ENCODE results near the gene GPA33. TPM values are rescaled to one million over a fixed set of nuclear protein-coding genes. Genes with fewer than 3 reads are reported as not detected.

GPA33 gene
- total and polyA plus RNA-seq, 9 of the 15 experiments (the other 6 are each of a cell fraction or from before 2014, with no cell fraction given): 0.13 TPM; not detected in 8

DNA sequence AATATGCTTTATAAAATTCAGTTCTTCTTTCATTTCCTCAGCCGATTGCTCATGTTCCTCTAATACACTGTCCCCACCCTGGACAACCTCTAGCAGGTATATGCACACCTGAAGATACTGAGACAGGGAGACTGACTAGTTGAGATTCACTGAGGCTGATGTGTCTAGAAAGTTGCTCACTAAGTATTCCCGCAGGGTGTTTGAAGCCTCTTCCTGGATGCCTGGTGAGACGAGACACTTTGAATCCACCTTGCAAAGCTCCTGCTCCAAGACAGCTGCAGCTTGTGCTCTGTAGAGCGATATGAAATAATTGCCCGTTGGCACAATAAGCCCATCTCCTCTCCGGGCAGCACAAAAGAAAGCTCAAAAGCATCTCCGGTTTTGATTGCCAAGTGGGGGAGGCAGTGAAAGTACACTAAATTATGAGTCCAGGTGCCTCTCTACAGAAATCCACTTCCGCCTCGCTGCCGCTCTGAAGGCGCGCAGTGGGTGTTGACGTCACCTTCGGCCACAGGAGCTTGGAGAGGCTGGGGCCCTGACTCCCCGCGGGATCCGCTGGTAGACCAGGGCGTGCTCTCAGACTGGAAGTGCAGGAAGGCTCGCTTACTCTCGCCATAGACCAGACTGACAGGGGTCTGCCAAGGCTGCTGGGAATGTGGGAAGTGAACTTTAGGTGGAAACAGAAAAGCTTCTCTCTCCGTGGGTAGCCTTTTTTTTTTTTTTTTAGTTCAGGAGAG is 46.3 kb downstream of the GPA33 start (continued):
- TF ChIP-seq, protein P1, sequence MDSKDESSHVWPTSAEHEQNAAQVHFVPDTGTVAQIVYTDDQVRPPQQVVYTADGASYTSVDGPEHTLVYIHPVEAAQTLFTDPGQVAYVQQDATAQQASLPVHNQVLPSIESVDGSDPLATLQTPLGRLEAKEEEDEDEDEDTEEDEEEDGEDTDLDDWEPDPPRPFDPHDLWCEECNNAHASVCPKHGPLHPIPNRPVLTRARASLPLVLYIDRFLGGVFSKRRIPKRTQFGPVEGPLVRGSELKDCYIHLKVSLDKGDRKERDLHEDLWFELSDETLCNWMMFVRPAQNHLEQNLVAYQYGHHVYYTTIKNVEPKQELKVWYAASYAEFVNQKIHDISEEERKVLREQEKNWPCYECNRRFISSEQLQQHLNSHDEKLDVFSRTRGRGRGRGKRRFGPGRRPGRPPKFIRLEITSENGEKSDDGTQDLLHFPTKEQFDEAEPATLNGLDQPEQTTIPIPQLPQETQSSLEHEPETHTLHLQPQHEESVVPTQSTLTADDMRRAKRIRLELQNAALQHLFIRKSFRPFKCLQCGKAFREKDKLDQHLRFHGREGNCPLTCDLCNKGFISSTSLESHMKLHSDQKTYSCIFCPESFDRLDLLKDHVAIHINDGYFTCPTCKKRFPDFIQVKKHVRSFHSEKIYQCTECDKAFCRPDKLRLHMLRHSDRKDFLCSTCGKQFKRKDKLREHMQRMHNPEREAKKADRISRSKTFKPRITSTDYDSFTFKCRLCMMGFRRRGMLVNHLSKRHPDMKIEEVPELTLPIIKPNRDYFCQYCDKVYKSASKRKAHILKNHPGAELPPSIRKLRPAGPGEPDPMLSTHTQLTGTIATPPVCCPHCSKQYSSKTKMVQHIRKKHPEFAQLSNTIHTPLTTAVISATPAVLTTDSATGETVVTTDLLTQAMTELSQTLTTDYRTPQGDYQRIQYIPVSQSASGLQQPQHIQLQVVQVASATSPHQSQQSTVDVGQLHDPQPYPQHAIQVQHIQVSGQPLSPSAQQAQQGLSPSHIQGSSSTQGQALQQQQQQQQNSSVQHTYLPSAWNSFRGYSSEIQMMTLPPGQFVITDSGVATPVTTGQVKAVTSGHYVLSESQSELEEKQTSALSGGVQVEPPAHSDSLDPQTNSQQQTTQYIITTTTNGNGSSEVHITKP (IDR thresholded peaks at IDR 0.05; ENCODE audit: partially characterized antibody): no peak
- no peak for TF ChIP-seq RUNX1 (IDR thresholded peaks at IDR 0.05; ENCODE audit: low read depth)
- TF ChIP-seq, protein P2, sequence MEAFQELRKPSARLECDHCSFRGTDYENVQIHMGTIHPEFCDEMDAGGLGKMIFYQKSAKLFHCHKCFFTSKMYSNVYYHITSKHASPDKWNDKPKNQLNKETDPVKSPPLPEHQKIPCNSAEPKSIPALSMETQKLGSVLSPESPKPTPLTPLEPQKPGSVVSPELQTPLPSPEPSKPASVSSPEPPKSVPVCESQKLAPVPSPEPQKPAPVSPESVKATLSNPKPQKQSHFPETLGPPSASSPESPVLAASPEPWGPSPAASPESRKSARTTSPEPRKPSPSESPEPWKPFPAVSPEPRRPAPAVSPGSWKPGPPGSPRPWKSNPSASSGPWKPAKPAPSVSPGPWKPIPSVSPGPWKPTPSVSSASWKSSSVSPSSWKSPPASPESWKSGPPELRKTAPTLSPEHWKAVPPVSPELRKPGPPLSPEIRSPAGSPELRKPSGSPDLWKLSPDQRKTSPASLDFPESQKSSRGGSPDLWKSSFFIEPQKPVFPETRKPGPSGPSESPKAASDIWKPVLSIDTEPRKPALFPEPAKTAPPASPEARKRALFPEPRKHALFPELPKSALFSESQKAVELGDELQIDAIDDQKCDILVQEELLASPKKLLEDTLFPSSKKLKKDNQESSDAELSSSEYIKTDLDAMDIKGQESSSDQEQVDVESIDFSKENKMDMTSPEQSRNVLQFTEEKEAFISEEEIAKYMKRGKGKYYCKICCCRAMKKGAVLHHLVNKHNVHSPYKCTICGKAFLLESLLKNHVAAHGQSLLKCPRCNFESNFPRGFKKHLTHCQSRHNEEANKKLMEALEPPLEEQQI (IDR thresholded peaks at IDR 0.05): no peak
- TF ChIP-seq, protein P3, sequence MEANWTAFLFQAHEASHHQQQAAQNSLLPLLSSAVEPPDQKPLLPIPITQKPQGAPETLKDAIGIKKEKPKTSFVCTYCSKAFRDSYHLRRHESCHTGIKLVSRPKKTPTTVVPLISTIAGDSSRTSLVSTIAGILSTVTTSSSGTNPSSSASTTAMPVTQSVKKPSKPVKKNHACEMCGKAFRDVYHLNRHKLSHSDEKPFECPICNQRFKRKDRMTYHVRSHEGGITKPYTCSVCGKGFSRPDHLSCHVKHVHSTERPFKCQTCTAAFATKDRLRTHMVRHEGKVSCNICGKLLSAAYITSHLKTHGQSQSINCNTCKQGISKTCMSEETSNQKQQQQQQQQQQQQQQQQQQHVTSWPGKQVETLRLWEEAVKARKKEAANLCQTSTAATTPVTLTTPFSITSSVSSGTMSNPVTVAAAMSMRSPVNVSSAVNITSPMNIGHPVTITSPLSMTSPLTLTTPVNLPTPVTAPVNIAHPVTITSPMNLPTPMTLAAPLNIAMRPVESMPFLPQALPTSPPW (CRISPR knock-in tag; IDR thresholded peaks at IDR 0.05): peak; percentile 47; the same call in 1 of the 2 replicates
- no peak for TF ChIP-seq ZNF354B (CRISPR knock-in tag; IDR thresholded peaks at IDR 0.05)
- TF ChIP-seq, protein P4, sequence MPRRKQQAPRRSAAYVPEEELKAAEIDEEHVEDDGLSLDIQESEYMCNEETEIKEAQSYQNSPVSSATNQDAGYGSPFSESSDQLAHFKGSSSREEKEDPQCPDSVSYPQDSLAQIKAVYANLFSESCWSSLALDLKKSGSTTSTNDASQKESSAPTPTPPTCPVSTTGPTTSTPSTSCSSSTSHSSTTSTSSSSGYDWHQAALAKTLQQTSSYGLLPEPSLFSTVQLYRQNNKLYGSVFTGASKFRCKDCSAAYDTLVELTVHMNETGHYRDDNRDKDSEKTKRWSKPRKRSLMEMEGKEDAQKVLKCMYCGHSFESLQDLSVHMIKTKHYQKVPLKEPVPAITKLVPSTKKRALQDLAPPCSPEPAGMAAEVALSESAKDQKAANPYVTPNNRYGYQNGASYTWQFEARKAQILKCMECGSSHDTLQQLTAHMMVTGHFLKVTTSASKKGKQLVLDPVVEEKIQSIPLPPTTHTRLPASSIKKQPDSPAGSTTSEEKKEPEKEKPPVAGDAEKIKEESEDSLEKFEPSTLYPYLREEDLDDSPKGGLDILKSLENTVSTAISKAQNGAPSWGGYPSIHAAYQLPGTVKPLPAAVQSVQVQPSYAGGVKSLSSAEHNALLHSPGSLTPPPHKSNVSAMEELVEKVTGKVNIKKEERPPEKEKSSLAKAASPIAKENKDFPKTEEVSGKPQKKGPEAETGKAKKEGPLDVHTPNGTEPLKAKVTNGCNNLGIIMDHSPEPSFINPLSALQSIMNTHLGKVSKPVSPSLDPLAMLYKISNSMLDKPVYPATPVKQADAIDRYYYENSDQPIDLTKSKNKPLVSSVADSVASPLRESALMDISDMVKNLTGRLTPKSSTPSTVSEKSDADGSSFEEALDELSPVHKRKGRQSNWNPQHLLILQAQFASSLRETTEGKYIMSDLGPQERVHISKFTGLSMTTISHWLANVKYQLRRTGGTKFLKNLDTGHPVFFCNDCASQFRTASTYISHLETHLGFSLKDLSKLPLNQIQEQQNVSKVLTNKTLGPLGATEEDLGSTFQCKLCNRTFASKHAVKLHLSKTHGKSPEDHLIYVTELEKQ (CRISPR knock-in tag; IDR thresholded peaks at IDR 0.05): no peak
- peak; percentile 88 for TF ChIP-seq EHMT2 (IDR thresholded peaks at IDR 0.05)
- no peak for TF ChIP-seq ZNF707 (CRISPR knock-in tag; conservative IDR thresholded peaks at IDR 0.05)
- peak; percentile 25; the same call in 1 of the 2 replicates for TF ChIP-seq GABPB1 (CRISPR knock-in tag; IDR thresholded peaks at IDR 0.05)
- TF ChIP-seq ZKSCAN1 (IDR thresholded peaks at IDR 0.05; ENCODE audit: low read depth, low read length): 0 out of 2 replicates have a peak, but pooled peaks have one; percentile 26
- TF ChIP-seq CXXC5 (CRISPR knock-in tag; IDR thresholded peaks at IDR 0.05): peak; percentile 58
- TF ChIP-seq RBFOX2 (IDR thresholded peaks at IDR 0.05; ENCODE audit: low read depth, low read length): peak; percentile 50; the same call in 1 of the 2 replicates
- TF ChIP-seq, protein P5, sequence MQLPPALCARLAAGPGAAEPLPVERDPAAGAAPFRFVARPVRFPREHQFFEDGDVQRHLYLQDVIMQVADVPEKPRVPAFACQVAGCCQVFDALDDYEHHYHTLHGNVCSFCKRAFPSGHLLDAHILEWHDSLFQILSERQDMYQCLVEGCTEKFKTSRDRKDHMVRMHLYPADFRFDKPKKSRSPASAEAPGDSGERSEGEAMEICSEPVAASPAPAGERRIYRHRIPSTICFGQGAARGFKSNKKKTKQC (CRISPR knock-in tag; IDR thresholded peaks at IDR 0.05): no peak
